ENCODE data around the gene RBM6.

The RBM6 gene

DNA sequence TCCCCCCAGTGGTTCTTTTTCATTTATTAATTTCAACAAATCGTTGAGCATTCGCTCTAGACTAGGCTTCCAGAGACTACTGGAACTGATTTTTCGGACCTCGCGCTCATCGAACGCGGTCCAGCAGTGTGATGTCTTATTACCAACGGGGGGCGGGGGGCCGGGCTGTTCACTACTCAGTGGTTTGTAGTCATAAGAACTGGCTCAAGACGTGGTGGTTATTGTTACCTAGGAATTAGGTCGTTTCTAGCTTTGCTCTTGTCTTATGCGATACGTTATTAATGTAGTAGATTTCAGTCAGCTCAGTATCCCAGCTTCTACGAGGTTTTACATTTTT, 149.6 kb downstream of the RBM6 start:
- DNase-seq (ENCODE audit: low spot score): peak; percentile 35

GRCh38 chr3:50090984-50091383, 151.0 kb downstream of the RBM6 start:
- no peak for DNase-seq (ENCODE audit: low spot score)

GRCh38 chr3:50095352-50095998, 155.5 kb downstream of the RBM6 start:
- DNase-seq (ENCODE audit: low spot score): no peak

DNA sequence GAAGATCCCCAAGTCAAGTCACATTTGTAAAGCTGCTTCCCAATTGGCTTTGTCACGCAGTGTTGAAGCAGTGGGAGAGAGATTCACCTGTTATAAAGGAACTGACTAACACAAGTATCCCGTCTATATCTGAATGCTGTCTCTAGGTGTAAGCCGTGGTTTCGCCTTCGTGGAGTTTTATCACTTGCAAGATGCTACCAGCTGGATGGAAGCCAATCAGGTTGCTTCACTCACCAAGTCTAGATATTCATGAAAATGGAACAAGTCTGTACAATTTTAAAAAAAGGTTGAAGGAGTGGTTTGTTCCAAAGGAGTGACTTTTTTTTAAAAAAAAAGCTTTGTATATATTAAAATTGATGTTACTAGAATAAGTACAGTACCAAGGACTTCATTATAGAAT, 160.4 kb downstream of the RBM6 start:
- no peak for DNase-seq (ENCODE audit: low spot score)

- no peak for DNase-seq (ENCODE audit: low spot score)
Observed at GRCh38 chr3:50100956-50101845, 161.3 kb downstream of the RBM6 start.

DNA sequence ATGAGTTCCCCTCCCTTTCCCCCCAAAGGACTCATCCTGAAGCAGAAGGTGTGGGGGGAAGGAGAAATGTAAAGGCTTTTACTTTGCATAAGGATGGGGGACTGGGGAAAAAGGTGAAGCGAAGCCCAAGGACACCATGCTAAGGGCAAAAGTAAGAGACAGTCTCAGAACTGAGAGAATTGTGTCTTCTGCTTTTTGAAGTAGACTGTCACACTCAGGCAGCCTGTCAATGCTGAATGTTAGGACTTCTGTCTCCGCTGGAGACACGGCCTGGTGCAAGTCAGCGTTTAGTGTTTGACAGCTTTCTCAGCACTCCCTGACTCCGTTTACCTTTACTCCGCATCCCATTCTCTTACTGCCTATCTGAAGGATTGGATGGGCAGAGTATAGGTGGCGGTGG, 162.6 kb downstream of the RBM6 start:
- no peak for DNase-seq (ENCODE audit: low spot score)

DNA sequence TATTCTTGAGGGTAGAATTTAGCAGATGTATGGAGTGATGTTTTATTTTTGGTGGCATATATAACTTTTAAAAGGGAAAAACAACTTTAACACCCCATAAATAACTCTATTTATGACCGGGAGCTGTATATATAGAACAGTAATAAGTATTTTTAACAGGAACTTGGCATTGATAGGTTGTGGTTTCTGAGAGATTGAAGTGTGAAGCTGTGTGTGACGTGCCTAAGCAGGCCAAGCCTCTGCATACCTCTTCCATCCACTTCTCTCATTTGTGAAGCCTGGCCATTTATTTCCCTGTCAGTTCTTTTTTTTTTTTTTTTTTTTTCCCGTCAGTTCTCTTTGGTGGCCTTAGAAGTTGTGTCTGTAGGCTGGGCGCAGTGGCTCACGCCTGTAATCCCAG, 171.8 kb downstream of the RBM6 start:
- no peak for DNase-seq (ENCODE audit: low spot score)

GRCh38 chr3:50112462-50112861, 172.5 kb downstream of the RBM6 start:
- no peak for DNase-seq (ENCODE audit: low spot score)

- no peak for DNase-seq (ENCODE audit: low spot score)
Observed at GRCh38 chr3:50117120-50117519, 177.2 kb downstream of the RBM6 start.

- no peak for DNase-seq (ENCODE audit: low spot score)
Observed at GRCh38 chr3:50118237-50118636, 178.3 kb downstream of the RBM6 start.

DNA sequence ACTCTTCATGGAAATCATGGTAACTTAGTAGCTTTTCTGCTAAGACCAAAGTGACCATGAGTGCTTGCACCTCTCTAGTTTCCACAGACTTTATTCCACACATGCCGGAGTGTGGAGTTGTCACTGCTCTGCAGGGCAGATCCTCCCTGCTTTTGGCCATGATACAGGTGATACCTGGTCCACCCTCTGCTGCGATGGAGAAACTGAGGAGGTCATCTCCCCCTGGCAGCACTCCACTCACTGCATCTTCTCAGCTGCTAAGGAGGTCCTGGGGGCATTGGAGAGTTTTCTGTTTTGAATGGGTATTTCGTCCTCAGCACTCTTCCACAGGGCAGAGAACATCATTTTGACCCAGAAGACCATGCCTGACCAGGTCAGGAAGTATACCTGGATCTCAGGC, 179.8 kb downstream of the RBM6 start:
- DNase-seq (ENCODE audit: low spot score): no peak

- DNase-seq (ENCODE audit: low spot score): no peak
Observed at GRCh38 chr3:50120364-50121071, 180.6 kb downstream of the RBM6 start.

GRCh38 chr3:50121072-50122032, 181.4 kb downstream of the RBM6 start:
- DNase-seq (ENCODE audit: low spot score): peak; percentile 96

- no peak for DNase-seq (ENCODE audit: low spot score)
Observed at GRCh38 chr3:50122071-50122470, 182.1 kb downstream of the RBM6 start.

DNA sequence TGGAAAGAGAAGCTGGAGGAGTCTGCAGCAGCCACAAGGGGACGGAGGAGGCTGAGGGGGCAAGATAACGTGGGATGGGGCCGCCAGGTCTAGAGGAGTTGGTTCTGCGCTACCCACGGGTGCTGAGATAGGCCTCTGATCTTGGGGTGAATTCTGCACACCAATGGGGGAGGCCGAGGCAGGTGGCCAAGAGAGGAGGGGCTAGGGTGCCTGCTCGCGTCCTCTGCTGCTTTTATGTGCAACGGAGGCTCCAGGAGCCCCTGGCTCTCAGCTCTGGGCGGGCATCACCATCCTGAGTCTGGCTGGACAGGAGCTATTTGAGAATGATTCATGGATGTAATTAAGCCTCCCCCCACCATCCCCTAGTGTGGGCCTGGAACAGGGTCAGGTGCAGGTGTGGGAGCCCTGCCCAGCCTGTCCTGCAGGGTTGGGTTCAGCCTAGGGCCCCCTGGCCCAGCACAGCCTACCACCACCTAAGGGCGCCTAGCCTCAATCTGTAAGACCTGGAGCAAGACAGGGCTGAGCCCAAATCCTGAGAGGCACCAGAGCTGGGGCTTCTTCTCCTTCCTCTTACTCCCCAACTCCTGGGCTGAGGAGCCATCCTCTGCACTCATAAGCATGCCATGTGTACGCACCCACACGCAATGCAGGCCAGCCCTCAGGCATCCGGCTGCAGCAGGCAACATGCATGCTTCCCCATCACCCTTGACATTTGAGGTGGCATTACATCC, 182.9 kb downstream of the RBM6 start:
- DNase-seq (ENCODE audit: low spot score): no peak

DNA sequence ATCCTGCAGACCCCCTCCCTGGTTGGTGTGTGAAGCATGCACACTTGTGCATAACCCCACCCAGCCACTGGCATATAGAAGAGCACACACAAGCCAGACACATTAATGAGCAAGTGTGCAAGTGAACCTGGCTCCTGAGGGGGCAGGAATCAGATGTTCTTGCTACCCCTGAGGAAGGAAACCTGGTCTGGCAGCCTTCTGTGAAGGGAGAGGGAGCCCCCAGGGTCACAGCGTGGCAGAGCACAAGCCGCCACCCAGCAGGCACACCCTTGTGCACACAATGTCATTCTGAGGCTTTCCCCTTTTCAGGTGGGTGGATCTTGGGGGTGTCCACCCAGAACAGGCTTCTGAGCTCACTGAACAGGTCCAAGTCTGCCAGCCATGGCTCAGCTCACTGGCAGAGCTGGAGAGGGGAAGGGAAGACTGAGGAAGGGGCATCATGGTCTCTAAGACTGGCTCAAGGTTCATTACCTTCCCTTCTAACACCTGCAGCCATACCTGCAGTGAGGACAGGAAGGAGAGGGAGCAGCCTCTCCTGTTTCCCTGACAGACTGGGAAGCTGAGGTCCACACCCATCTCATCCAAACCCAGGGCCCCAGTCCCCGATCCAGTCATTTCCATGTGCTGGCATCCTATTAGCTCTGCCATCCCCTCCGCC, 183.6 kb downstream of the RBM6 start:
- DNase-seq (ENCODE audit: low spot score): no peak

GRCh38 chr3:50124052-50124799, 184.3 kb downstream of the RBM6 start:
- DNase-seq (ENCODE audit: low spot score): no peak

- no peak for DNase-seq (ENCODE audit: low spot score)
Observed at GRCh38 chr3:50124800-50125178, 184.8 kb downstream of the RBM6 start.

- no peak for DNase-seq (ENCODE audit: low spot score)
Observed at GRCh38 chr3:50125541-50126286, 185.8 kb downstream of the RBM6 start.
